K562 (cell line): ENCODE results near the gene CFAP141. TPM values are rescaled to one million over a fixed set of nuclear protein-coding genes. Genes with fewer than 3 reads are reported as not detected.

ENCODE experiments used
- AFF4 ChIP-seq: sonication (generic); formaldehyde crosslinking; IDR thresholded peaks from 2 replicates; pipeline ENCODE4 v1.8.0; 2023; ENCODE audit warnings: mild to moderate bottlenecking, missing genetic modification reagents
- BRD9 ChIP-seq: fragments of 450-650 bp; IDR thresholded peaks from 2 replicates; pipeline ENCODE4 v1.6.1; 2018; ENCODE audit warnings: low read depth; ENCODE audit not compliant: partially characterized antibody
- C11orf30 ChIP-seq: fragments of 450-650 bp; IDR thresholded peaks from 2 replicates; pipeline ENCODE4 v1.6.1; 2016; ENCODE audit warnings: low read depth, mild to moderate bottlenecking
- CBFA2T2 ChIP-seq: fragments of 450-650 bp; conservative IDR thresholded peaks from 2 replicates; pipeline ENCODE4 v1.6.1; 2017; ENCODE audit warnings: mild to moderate bottlenecking
- CREB1 ChIP-seq, 2 experiments: sonication (generic) in 1 of 2; formaldehyde crosslinking in 1 of 2; IDR thresholded peaks; 2 replicates each; pipeline versions ENCODE4 v1.6.1 to v1.8.0; 2012 to 2022; ENCODE audit warnings: inconsistent platforms in 1 of 2, mild to moderate bottlenecking in 1 of 2, missing genetic modification reagents in 1 of 2, moderate library complexity in 1 of 2
- CXXC5 ChIP-seq: fragments of 250-450 bp; sonication (Bioruptor Pico); IDR thresholded peaks from 2 replicates; pipeline ENCODE4 v1.8.0; 2022; ENCODE audit warnings: inconsistent platforms, mild to moderate bottlenecking, moderate library complexity
- ETS1 ChIP-seq: conservative IDR thresholded peaks from 2 replicates; pipeline ENCODE4 v1.6.1; 2011; ENCODE audit warnings: low read depth, mild to moderate bottlenecking, low read length; ENCODE audit not compliant: control insufficient read depth
- HDAC2 ChIP-seq: fragments of 450-650 bp; IDR thresholded peaks from 2 replicates; pipeline ENCODE4 v1.6.1; 2016; ENCODE audit warnings: mild to moderate bottlenecking
- ID3 ChIP-seq, 2 experiments: fragments of 250-450 bp in 1 of 2; fragments of 450-650 bp in 1 of 2; sonication (Bioruptor Pico) in 1 of 2; IDR thresholded peaks; 2 replicates each; pipeline versions ENCODE4 v1.6.1 to v1.8.0; 2016 to 2021; ENCODE audit warnings: mild to moderate bottlenecking in 2 of 2, moderate library complexity in 2 of 2, missing compliant biosample characterization in 1 of 2, missing genetic modification characterization in 1 of 2
- KDM4B ChIP-seq, 2 experiments: fragments of 450-650 bp in 1 of 2; sonication (generic) in 1 of 2; IDR thresholded peaks; 2 replicates each; pipeline ENCODE4 v1.6.1; 2016 to 2017; ENCODE audit warnings: borderline replicate concordance in 2 of 2, antibody characterized with exemption in 1 of 2, low read depth in 1 of 2, mild to moderate bottlenecking in 1 of 2
- MTA2 ChIP-seq: fragments of 450-650 bp; IDR thresholded peaks from 2 replicates; pipeline ENCODE4 v1.6.1; 2016; ENCODE audit warnings: low read depth
- MYC ChIP-seq, 2 experiments: fragments of 250-450 bp in 1 of 2; sonication (Bioruptor Pico) in 1 of 2; IDR thresholded peaks; 2 replicates each; pipeline versions ENCODE4 v1.5.1 to v1.6.1; 2012 to 2021; ENCODE audit warnings: low read depth in 2 of 2, borderline replicate concordance in 1 of 2, improper control_type of control experiment in 1 of 2, low read length in 1 of 2, mild to moderate bottlenecking in 1 of 2, moderate library complexity in 1 of 2
- POLR2A ChIP-seq: fragments of 450-650 bp; conservative IDR thresholded peaks from 2 replicates; pipeline ENCODE4 v1.6.1; 2016
- RNF2 ChIP-seq: sonication (generic); IDR thresholded peaks from 2 replicates; pipeline ENCODE4 v1.6.1; 2016
- SIN3B ChIP-seq: fragments of 450-650 bp; IDR thresholded peaks from 2 replicates; pipeline ENCODE4 v1.6.1; 2017; ENCODE audit warnings: low read depth, mild to moderate bottlenecking, moderate library complexity
- STAG1 ChIP-seq: sonication (generic); formaldehyde crosslinking; IDR thresholded peaks from 2 replicates; pipeline ENCODE4 v1.5.0; 2020; ENCODE audit warnings: missing genetic modification reagents, borderline replicate concordance
- TCFL5 ChIP-seq: fragments of 250-450 bp; sonication (Bioruptor Pico); conservative IDR thresholded peaks from 2 replicates; pipeline ENCODE4 v1.6.1; 2021; ENCODE audit warnings: mild to moderate bottlenecking, moderate library complexity, matching md5 sums
- ZSCAN29 ChIP-seq: fragments of 450-650 bp; IDR thresholded peaks from 2 replicates; pipeline ENCODE4 v1.6.1; 2017
- polyA plus RNA-seq, 8 experiments: library from polyadenylated mRNA; depleted of rRNA in 4 of 8; stranded (reverse) in 5 of 8; unstranded in 3 of 8; fragments of >200 nt; fragmentation: Nextera tagmentation in 2 of 8; fragmentation: Illumina TruSeq in 1 of 8; extraction: Ambion mirVana in 2 of 8; extraction: Trizol in 1 of 8; gene quantifications; 2 replicates each; pipeline versions ENCODE4 v1.2.1 to v1.2.3, GENCODE V29; 2011 to 2014; ENCODE audit warnings: inconsistent platforms in 1 of 8, missing spikeins in 1 of 8
- total RNA-seq, 7 experiments: library from RNA; depleted of rRNA in 6 of 7; stranded (reverse); fragments of >200 nt in 6 of 7; fragmentation: Illumina TruSeq in 2 of 7; extraction: Trizol in 2 of 7; gene quantifications; 2 replicates each; pipeline versions ENCODE4 v1.2.1 to v1.2.3, GENCODE V29; 2011 to 2021; ENCODE audit warnings: low replicate concordance in 1 of 7

CFAP141 gene
- total and polyA plus RNA-seq, 9 of the 15 experiments (the other 6 are each of a cell fraction or from before 2014, with no cell fraction given), result not detected

GRCh38 chr1:154157520-154158306, 48.4 kb downstream of the CFAP141 start (continued):
- TF ChIP-seq ID3 (CRISPR knock-in tag; IDR thresholded peaks at IDR 0.05) (no peak), ID3 (tag; IDR thresholded peaks at IDR 0.05) (peak; percentile 99), TCFL5 (CRISPR knock-in tag) (no peak), CREB1 (IDR thresholded peaks at IDR 0.05) (0 out of 2 replicates have a peak, but pooled peaks have one; percentile 26), CREB1 (CRISPR knock-in tag; IDR thresholded peaks at IDR 0.05) (peak; percentile 49; the same call in 1 of the 2 replicates), CXXC5 (peak; percentile 68), BRD9 (peak; percentile 38), ZSCAN29 (no peak; the same call in 1 of the 2 replicates), CBFA2T2 (peak; percentile 64), STAG1 (CRISPR knock-in tag) (no peak), HDAC2 (peak; percentile 92), ETS1 (peak; percentile 57; the same call in 1 of the 2 replicates), RNF2 (peak; percentile 95), POLR2A (peak; percentile 69), MTA2 (peak; percentile 29; the same call in 1 of the 2 replicates), C11orf30 (no peak), KDM4B (IDR thresholded peaks at IDR 0.05; ENCODE audit: borderline replicate concordance in 2 of 2, low read depth in 1 of 2) (no peak), MYC (IDR thresholded peaks at IDR 0.05; ENCODE audit: low read depth, low read length) (peak; percentile 76; the same call in 1 of the 2 replicates), MYC (CRISPR knock-in tag; IDR thresholded peaks at IDR 0.05; ENCODE audit: borderline replicate concordance, low read depth) (no peak), AFF4 (CRISPR knock-in tag) (peak; percentile 76; the same call in 1 of the 2 replicates), SIN3B (no peak)
